GM15510 (cell line): ENCODE data around the gene XAF1.

Experiments used
- POLR2A ChIP-seq: IDR thresholded peaks from 3 replicates; pipeline ENCODE4 v1.6.1; 2011; ENCODE audit warnings: borderline replicate concordance; ENCODE audit not compliant: insufficient read length; ENCODE audit errors: extremely low read depth

Gene XAF1

DNA sequence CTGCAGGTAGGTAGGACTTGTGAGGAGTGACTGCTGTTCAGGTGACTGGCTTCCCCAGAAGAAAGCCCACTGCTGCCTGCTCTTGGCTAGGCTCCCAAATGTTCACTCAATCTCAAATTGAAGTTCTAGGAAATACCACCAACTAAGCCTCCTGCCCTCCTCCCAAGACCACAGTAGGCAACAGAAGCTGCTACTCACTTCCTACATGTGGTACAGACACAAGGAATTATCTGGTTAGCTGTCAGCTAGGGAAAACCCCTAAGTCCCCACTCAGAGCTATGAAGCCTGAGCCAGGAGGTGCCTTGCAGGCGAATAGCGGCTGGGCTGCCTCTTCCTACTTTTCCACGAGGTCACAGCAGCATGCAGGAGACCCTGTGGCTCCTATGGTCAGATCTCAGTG is 25.0 kb downstream of the XAF1 start:
- TF ChIP-seq POLR2A: no peak

DNA sequence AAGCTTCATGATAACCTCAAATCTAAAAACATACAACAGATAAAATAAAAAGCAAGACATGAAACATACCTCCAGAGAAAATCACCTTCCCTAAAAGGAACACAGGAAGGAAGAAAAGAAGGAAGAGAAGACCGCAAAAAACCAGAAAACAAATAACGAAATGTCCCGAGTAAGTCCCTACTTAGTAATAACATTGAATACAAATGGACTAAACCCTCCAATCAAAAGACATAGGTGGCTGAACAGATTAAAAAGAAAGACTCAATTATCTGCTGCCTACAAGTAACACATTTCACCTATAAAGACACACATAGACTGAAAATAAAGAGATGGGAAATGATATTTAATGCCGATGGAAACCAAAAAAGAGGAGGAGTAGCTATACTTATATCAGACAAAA is 26.4 kb downstream of the XAF1 start:
- no peak for TF ChIP-seq POLR2A

DNA sequence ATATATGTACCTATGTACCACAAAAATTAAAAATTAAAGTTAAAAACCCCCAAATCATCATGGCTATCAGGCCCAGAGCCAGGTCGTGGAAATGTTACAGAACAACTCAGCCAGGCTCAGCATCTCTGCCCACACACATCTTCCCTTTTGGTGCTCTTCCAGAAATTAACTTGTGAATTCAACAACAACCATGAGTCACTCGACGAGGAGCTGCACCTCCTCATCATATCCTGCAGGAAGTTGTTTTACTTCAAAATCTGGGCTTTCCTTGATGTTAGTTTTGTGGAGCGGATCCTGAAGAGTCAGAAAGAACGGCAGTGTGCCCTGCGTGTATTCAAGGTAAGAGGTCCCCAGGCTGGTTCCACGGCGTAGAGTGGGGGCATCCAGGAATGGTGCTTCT is 30.8 kb downstream of the XAF1 start:
- TF ChIP-seq POLR2A: no peak

DNA sequence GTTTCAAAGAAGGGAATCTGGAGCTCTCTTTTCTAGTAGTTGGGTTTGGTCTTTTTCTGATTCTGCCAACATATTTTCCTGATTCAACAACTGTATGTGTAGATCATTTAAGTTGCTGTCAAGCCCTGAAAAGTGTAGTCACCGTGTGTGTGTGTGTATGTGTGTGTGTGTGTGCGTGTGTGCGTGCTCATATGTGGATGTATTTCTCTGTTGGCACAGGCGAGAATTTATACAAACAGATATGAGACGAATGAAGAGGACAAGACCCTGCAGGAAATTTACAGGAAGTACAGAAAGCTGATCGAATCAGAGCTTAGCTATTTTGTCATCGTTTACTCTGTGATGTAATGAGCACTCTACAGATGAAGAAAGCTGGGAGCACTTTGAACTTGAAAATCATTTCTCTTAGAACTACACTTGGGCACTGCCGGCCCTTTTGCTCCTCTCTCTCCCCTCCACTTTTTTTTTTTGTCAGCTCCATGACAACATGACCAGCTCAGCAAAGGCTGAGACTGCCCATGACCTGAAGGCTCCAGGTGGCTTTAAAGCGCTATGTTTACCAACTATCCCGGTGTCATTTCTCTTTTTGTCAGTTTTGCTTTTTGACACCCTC is 31.3 kb downstream of the XAF1 start:
- no peak for TF ChIP-seq POLR2A

DNA sequence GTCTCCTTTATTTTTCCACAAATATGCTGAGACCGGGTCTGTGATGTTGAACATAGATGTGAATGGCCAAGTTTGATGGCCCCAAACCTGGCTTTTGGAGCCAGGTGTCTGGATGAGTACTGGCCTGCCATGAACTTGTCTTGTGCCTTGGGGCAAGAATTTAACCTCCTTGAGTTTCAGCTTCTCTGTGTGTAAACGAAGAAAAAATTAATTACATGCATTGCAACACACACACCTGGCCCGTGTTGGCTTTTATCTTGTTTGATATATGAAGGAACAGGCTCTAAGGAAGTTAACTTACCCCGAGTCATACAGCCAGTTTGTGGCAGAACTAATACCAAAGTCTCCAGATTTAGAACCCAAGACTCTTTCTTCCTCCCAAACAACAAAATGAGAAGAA is 33.3 kb downstream of the XAF1 start:
- TF ChIP-seq POLR2A: no peak

DNA sequence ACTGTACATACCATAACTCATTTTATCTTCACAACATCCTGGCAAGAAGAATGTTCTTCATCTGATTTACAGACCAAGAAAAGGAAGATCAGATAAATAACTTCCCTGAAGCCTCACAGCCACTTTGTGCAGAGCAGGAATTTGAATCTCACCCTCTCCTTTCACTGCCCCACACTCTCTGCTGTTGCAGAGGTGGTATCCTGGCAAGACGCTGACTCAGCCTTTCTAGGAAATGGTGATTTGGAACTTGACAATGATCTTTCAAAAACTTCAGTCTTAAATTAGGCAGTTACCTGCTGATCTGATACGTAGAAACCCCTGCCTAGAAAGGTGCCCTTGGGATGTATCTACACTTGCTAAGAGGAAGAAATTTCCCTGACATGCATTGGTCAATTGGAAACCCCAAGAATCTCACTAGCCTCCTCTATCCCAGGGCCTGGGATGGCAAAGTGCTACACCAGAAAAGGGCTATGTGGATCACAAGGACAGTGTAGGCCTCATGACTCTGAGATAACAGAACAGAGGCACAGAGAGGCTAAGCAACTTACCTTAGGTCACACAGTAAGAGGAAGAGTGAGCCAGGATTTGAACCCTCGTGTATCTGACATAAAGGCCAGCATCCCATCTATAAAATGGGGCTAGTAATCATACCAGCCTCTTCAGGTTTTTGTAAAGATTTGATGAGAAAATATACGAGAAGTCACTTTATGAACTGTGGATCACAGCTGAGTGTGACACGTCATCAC is 38.1 kb downstream of the XAF1 start:
- no peak for TF ChIP-seq POLR2A

DNA sequence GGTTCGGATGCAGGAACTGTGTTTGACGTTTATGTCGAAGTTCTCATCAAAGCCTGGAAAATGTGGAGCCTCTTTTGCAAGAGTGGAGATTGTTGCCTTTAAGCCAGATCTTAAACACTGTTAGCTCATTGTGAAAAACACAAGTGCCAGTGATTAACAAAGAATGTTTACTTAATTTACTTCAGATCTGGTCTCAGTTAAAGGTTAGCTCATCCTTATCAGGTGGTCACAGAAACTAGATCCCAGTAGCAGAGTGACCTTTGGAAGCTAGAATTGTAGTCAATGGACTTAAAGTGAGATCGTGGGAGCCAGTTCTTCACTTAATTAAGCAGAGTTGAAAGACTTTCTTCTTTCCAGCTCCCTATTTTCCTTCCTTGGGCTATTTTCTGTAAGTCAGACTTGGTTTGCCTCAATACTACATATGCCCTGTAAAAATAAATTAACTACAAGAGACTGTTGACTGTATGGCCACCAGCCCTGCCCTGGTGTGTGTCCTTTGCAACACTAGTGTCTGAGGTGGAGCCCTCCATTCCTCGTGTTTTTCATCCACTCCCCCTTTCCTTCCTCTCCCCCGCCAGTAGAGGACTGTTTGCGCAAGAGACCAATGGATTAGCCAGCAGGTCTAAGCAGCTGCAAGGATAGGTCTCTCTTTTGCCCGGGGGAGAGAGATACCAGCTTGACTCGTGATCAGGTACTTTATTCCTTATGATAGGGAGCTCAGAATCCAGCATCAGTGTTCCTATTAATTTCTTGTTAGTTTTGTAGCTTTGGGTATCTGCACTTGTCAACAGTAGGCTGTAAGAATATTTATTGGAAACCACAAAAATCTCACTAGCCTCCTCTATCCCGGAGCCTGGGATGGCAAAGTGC is 40.4 kb downstream of the XAF1 start:
- no peak for TF ChIP-seq POLR2A

DNA sequence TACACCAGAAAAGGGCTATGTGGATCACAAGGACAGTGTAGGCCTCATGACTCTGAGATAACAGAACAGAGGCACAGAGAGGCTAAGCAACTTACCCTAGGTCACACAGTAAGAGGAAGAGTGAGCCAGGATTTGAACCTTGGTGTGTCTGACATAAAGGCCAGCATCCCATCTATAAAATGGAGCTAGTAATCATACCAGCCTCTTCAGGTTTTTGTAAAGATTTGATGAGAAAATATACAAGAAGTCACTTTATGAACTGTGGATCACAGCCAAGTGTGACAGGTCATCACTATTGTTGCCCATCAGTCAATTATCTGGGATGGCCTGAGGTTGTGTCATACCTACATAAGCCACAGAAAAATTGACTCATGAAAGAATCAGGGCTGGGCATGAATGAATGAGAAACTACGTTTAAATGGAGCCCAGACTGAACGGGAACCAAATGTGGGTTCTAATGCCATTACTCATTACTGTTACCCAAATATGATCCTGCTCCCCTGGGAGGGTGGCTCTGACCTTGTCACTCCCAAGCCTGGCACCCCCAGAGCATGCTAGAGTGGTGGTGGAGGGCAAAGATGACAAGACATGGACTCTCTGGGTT is 41.1 kb downstream of the XAF1 start:
- TF ChIP-seq POLR2A: no peak

DNA sequence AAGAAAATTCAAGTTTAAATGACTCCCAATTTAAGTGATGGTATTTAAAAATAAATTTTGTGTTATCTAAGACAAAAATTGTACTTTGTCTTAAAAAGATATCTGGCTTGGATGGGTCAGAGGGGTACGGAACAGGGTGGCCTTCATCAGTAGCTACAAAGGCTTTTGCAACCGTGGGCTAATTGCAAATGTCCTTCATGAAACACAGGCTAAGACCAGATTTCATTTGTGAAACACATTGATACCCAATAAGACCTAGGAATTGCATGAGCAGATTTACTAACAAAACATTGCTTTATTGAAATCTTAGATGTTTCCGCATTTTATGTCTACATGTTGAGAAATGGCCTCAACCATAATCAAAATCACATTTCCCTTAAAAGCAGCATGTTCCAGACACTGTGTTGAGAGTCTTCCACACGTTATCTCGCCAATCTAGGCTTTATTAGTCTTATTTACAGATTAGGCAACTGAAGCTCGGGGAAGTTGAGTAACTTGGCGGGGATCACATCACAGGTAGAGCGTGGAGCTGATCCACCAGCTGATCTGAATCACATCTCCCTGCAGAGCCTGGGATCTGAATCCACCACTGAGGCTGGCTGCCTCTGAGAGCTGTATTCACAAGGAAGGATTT is 42.0 kb downstream of the XAF1 start:
- TF ChIP-seq POLR2A: no peak

DNA sequence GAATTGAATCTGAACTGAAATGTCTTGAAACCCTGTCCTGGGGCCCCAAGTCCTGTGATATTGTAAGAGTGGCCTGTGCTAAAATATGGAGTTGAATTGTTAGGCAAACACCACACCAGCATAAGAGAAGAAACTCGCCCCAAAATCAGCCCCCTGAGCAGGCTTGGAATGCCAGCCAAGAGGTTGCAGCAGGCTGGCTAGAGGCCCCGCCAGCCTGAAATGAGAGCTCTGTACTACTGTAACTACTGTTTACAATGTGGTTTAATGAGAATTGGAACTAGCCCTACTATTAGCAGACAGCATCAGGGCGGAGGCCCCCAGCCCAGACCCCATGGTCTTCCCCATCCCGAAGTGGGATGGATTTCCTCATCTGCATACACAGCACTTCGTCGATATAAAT is 43.9 kb downstream of the XAF1 start:
- TF ChIP-seq POLR2A: no peak

DNA sequence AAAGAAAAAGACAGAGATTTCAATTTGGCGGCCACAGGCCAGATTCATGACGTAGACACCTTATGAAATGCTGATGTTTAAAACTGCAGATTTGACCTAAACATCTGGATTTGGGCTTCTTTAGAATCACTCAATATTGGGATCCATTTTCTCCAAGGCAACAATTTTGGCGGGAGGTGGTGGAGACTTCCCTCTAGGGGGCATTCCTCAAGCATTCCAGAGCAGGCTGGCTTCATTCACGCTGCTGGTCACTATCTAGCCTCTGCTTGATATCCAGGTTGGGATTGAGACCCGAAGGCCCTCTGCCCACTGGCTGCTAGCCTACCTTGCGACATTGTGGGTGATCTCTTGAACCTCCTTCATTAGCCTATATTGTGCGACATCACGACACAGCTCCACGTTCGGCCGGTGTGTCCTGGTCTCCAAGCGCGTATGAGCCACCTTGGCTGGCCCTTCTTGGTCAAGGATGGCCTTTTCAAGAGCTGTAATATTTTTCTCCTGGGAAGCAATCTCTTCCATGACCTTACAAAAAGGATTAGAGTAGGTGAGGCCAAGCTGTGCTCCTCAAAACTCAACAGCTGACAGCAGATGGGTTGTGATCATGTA is 44.7 kb downstream of the XAF1 start:
- TF ChIP-seq POLR2A: no peak

DNA sequence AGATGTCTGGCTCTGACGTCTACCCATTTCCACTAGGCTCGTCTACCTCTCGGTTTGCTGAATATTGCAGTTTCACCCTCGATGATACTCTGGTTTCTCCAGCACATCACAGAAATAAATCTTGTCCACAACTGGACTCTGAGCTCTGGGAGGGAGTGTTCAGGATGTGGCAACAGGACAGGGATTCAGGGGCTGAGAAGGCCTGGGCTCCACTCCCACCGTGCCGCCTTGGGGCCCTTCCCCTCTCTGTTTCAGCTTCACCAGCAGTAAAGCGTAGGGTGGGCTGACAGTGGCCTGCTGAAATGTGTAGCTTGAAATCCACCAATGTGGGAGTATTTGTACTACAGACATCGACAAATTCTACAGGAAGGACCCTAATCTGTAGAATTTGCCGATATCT is 55.7 kb downstream of the XAF1 start:
- no peak for TF ChIP-seq POLR2A

DNA sequence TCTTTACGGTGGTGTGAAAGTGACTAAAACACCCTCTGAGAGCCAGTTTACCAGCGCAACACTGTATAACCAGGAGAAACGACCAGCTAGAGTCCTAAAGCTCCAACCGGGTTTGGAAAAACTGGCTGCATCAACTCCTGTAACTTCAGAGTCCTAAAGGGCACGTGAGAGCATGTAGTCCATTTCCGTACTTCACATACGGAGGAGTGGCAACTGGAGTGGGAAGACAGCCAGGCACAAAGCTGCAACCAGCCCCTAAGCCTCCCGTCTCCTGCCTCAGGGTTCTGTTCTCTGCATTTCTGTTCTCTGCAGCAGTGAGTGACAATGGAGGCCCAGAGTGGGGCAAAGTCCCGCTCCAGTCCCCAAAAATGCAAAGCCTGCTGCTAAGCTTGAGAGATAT is 56.4 kb downstream of the XAF1 start:
- no peak for TF ChIP-seq POLR2A

DNA sequence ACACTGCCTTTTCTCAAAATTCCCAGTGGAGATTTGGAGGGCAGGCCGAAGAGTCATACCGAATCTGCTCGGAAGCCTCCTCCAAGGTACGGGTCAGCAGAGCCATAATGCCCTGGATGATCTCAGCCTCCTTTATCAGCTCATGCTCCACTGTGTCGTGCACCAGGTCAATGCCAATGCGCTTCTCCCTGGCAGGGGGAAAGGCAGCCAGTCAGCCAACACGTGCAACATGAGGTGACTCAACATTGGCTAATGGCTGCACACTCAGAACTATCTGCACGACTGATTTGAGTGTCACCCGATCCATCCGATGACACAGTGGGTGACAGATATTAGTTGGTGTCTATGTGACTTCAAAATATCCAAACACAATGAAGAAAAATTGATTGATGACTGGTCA is 59.9 kb downstream of the XAF1 start:
- no peak for TF ChIP-seq POLR2A

DNA sequence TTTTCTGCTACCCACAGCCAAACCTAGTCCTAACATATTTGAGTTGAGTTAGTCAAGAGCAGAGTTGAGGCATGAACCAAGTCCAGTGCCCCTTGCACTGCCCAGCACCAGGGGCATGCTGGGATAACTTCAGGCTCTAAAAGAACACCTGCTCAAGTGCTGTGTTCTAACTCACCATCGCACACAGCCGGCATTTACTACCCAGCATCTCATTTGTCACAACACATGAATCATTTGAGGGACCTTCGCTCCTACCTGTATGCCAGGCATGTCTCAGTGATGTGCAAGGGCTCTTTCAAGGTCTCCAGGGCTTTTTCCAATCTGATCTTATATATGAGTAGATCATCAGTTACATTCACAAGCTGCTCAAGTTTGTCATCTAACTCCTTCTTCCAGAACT is 63.1 kb downstream of the XAF1 start:
- no peak for TF ChIP-seq POLR2A

DNA sequence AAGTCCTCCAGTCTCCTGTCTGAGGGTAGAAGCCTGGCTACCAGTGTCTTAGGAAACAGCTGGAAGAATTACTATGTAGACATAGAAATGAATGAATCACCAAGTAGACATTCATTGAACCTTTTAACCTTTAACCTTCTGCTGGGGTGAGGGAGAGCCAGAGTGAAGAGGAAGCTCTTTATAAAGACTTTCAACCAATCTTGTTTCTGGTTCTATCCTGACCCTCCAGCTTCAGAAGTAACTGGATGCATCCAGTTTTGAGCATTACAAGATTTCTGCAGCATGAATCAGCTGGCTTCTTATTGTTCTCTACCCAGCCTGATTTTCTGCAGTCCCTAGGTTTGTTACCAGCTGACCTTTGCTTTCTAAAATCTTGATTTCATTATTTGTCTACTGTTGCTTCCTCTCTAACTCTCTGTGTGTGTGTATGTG is 67.2 kb downstream of the XAF1 start:
- no peak for TF ChIP-seq POLR2A
